Ovary (tissue), 9 donors: ENCODE data around the gene SV2B. TPM values are rescaled to one million over a fixed set of nuclear protein-coding genes. Genes with fewer than 3 reads are reported as not detected.

Experiments used
- DNase-seq, 5 donors: peaks; one replicate each; pipeline ENCODE4 v3.0.0-alpha.2; 2019 to 2020
- H3K27ac ChIP-seq, 2 donors: fragments of 200-600 bp; one replicate each; pipeline versions ENCODE4 v1.5.1 to v1.8.0; 2019 to 2022
- H3K27me3 ChIP-seq: fragments of 200-600 bp; one replicate; pipeline ENCODE4 v1.8.0; 2022
- H3K36me3 ChIP-seq: fragments of 200-600 bp; sonication (generic); one replicate; pipeline ENCODE4 v1.5.1; 2019
- H3K4me1 ChIP-seq: one replicate; pipeline ENCODE4 v1.8.1; 2013; ENCODE audit warnings: mild to moderate bottlenecking, moderate library complexity; ENCODE audit not compliant: insufficient read depth
- H3K4me3 ChIP-seq: fragments of 200-600 bp; sonication (generic); one replicate; pipeline ENCODE4 v1.5.1; 2017
- H3K9me3 ChIP-seq, 2 donors: fragments of 200-600 bp in 1 of 2; sonication (generic) in 1 of 2; one replicate each; pipeline versions ENCODE4 v1.5.1 to v1.8.1; 2013 to 2019; ENCODE audit warnings: mild to moderate bottlenecking in 1 of 2, moderate library complexity in 1 of 2
- CTCF ChIP-seq, 3 donors: fragments of 450-650 bp in 2 of 3; fragments of 200-600 bp in 1 of 3; IDR thresholded peaks; one replicate each; pipeline versions ENCODE4 v1.5.1 to v1.8.0; 2016 to 2022; ENCODE audit warnings: antibody characterized with exemption in 3 of 3, mild to moderate bottlenecking in 1 of 3
- EP300 ChIP-seq: sonication (generic); formaldehyde crosslinking; IDR thresholded peaks from one replicate; pipeline ENCODE4 v1.6.1; 2017; ENCODE audit warnings: antibody characterized with exemption
- POLR2A ChIP-seq: fragments of 450-650 bp; IDR thresholded peaks from one replicate; pipeline ENCODE4 v1.6.1; 2017; ENCODE audit warnings: antibody characterized with exemption, mild to moderate bottlenecking, moderate library complexity
- WGBS, 3 donors: extraction: QIAGEN DNeasy Blood & Tissue Kit in 1 of 3; methylation state at CpG; one replicate each; pipeline versions ENCODE4 v1.1.5 to v1.1.7; 2013 to 2017; 5-methylcytosine and 5-hydroxymethylcytosine counted together
- intact Hi-C, 4 donors: fragments of 100-400 bp; cut with DNase I; formaldehyde crosslinking; loops; one replicate each; pipeline versions ENCODE4 v1.11.0 to v1.15.1; 2022 to 2023
- polyA plus RNA-seq, 2 donors: library from polyadenylated mRNA; stranded (reverse); fragments of 200-250 nt in 1 of 2; fragments of 350-450 nt in 1 of 2; fragmentation: Illumina TruSeq in 1 of 2; extraction: RNeasy Lipid Tissue Mini Kit (QIAGEN cat#74804) in 1 of 2; gene quantifications; one replicate each; pipeline ENCODE4 v1.2.3, GENCODE V29; 2013 to 2014
- total RNA-seq, 7 donors: library from RNA; depleted of rRNA in 2 of 7; stranded (reverse); fragments of >200 nt in 2 of 7; fragmentation: NEBNext Ultra II Directional in 3 of 7; extraction: Animal tissue kit (Norgen Biotek cat#: 25700) in 3 of 7; gene quantifications; one replicate each; pipeline versions ENCODE4 v1.1.0 to v1.2.4, GENCODE V29; 2016 to 2023
- donor health status: DM: no; HTN: no; CAD: no; lungs with moderate emphysema.
- donor health status: DM: no; HTN: no; CAD: no.
- donor health status: Bipolar disorder and iron deficiency.
- donor health status: DM: yes; HTN: yes; CAD: no.
- donor health status: DM: no; HTN: no; CAD: no.
- donor health status: DM: yes; HTN: yes; CAD: no.

SV2B gene
- total and polyA plus RNA-seq, 9 donors, result 0.10 to 1.3 (median 0.22) TPM; not detected in 1

- no peaks in the 10 kb centered on the region for H3K27me3 ChIP-seq
- WGBS, 3 donors, result 50 to 59% (median 55%) methylated on average over 5 of the region's 5 CpGs
- H3K36me3 ChIP-seq, result no peaks in the 10 kb centered on the region
- H3K4me3 ChIP-seq, result no peak overlapping the region
- intact Hi-C loops, result no loop called here
- no peaks in the 10 kb centered on the region for H3K9me3 ChIP-seq
- H3K4me1 ChIP-seq, result no peaks in the 10 kb centered on the region
- TF ChIP-seq POLR2A, result no peak
- no peak for TF ChIP-seq CTCF (IDR thresholded peaks at IDR 0.05)
- TF ChIP-seq EP300, result no peak
- no peak overlapping the region for H3K27ac ChIP-seq
- DNase-seq, result no peak
Measured at GRCh38 chr15:91227766-91228165, 127.7 kb downstream of the SV2B start.

DNA sequence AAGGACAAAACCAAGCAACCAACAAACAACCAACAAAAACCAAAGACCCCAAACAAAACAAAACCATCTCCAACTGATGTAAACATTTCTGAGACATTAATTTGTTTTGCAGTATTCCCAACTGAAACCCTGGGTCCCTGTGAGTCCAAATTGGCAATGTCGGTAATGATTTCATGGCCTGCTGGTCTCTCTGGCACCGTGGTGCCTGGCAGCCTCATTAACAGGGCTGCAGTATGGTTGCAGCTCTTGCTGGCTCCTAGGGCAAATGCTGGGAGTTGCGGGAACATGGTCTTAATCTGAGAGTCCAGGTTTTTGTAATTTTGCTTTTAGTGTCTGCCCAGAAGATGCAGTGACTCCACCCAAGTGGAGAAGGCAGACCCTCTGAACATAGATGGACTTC lies 128.3 kb downstream of the SV2B start:
- Histone ChIP-seq H3K4me1 (no peaks in the 10 kb centered on the region), H3K27me3 (no peaks in the 10 kb centered on the region), H3K9me3 (no peaks in the 10 kb centered on the region), H3K4me3 (no peak overlapping the region), H3K36me3 (no peaks in the 10 kb centered on the region), H3K27ac (no peak overlapping the region)
- DNase-seq, result no peak
- WGBS, 3 donors, result 74 to 81% (median 79%) methylated on average over 3 of the region's 3 CpGs
- TF ChIP-seq EP300 (no peak), POLR2A (no peak), CTCF (IDR thresholded peaks at IDR 0.05) (no peak)
- intact Hi-C loops, result no loop called here

- H3K27me3 ChIP-seq, result no peaks in the 10 kb centered on the region
- no peaks in the 10 kb centered on the region for H3K36me3 ChIP-seq
- WGBS, 3 donors, result 77 to 84% (median 80%) methylated on average over 9 of the region's 9 CpGs
- no peak for TF ChIP-seq CTCF (IDR thresholded peaks at IDR 0.05)
- TF ChIP-seq POLR2A, result no peak
- H3K4me3 ChIP-seq, result no peak overlapping the region
- intact Hi-C loops, result no loop called here
- no peak overlapping the region for H3K27ac ChIP-seq
- H3K4me1 ChIP-seq, result no peaks in the 10 kb centered on the region
- no peaks in the 10 kb centered on the region for H3K9me3 ChIP-seq
- DNase-seq, result no peak
Measured at GRCh38 chr15:91228890-91229289, 128.8 kb downstream of the SV2B start.

DNA sequence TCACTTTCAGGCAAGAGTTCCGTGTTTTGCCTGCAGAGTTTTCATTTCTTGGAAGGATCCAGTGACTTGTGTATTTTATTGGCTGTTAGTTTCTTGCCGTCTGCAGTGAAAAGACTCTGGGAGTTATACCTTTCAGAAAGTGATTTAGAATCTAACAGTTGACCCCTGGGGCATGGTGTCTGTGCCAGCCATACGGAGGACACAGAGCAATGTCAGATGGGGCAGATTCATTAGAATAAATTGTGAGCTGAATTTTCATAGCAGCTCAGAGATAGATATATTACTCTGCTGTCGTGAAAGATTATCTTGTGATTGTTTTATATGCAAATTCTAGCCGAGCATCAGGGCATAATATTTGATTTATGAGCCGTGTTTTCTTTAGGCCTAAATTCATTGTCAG lies 131.6 kb downstream of the SV2B start:
- intact Hi-C loops, result no loop called here
- Histone ChIP-seq H3K27me3 (no peaks in the 10 kb centered on the region), H3K4me3 (no peak overlapping the region), H3K27ac (no peak overlapping the region), H3K9me3 (no peaks in the 10 kb centered on the region), H3K36me3 (no peaks in the 10 kb centered on the region), H3K4me1 (no peaks in the 10 kb centered on the region)
- no peak for TF ChIP-seq CTCF (IDR thresholded peaks at IDR 0.05)
- no peak for TF ChIP-seq POLR2A
- no peak for TF ChIP-seq EP300
- DNase-seq, result no peak
- 33 to 34% (median 33%) methylated on average over 6 of the region's 6 CpGs for WGBS, 3 donors

GRCh38 chr15:91234759-91235158 lies 134.7 kb downstream of the SV2B start:
- WGBS, 3 donors, result 64 to 68% (median 67%) methylated on average over 2 of the region's 2 CpGs

More at GRCh38 chr15:91234759-91235158, 134.7 kb downstream of the SV2B start:
- TF ChIP-seq EP300 (no peak), CTCF (IDR thresholded peaks at IDR 0.05) (no peak), POLR2A (no peak)
- Histone ChIP-seq H3K4me3 (no peak overlapping the region), H3K36me3 (no peaks in the 10 kb centered on the region), H3K4me1 (no peaks in the 10 kb centered on the region), H3K9me3 (no peaks in the 10 kb centered on the region), H3K27ac (no peak overlapping the region), H3K27me3 (no peaks in the 10 kb centered on the region)
- intact Hi-C loops, result no loop called here
- no peak for DNase-seq
